ENCODE results near the gene LUZP2. TPM values are rescaled to one million over a fixed set of nuclear protein-coding genes. Genes with fewer than 3 reads are reported as not detected.

Gene LUZP2
- under 0.01 and 0.15 TPM in 2 replicates for total RNA-seq

GRCh38 chr11:24496736-24497725, at the start of gene LUZP2:
LUZP2 (plus strand) TSS chr11:24497053.

All from bronchus fibroblast of lung (primary cell).